GM18870 (cell line): ENCODE measurements around the gene IDH3G.

Experiments used
- ATAC-seq: cut with Tn5 transposase; IDR thresholded peaks from one replicate; pipeline ENCODE4 v1.9.1; 2021; ENCODE audit warnings: moderate library complexity; ENCODE audit not compliant: unreplicated experiment

The IDH3G gene

GRCh38 chrX:153736071-153736820 is 57.9 kb downstream of the IDH3G start:
- no peak for ATAC-seq
